ENCODE measurements around the gene ZSWIM3. TPM values are rescaled to one million over a fixed set of nuclear protein-coding genes. Genes with fewer than 3 reads are reported as not detected.

Gene ZSWIM3
- total RNA-seq, result 13.9 TPM

GRCh38 chr20:45857114-45857881 lies at the start of gene ZSWIM3, which contains the start of gene ACOT8:
Gene ZSWIM3 (plus strand): TSS chr20:45857614. CDS start chr20:45857826, 212 bp downstream.
Gene ACOT8 (minus strand): TSS chr20:45857392. CDS start chr20:45857315, 77 bp downstream.
- FAIRE-seq, result peak; percentile 54
- DNase-seq (ENCODE audit: low spot score in 2 of 2), result peak; percentile 86 to 97

GRCh38 chr20:45810191-45810970 lies 47.0 kb upstream of the ZSWIM3 start:
- FAIRE-seq, result no peak
- no peak for DNase-seq (ENCODE audit: low spot score in 2 of 2)

GRCh38 chr20:45812157-45813005 lies 45.0 kb upstream of the ZSWIM3 start, which contains the start of gene UBE2C:
Gene UBE2C (plus strand): TSS chr20:45812644. CDS start chr20:45812696, 52 bp downstream.
- FAIRE-seq (peak; percentile 97), DNase-seq (ENCODE audit: low spot score in 2 of 2) (peak; percentile 94 to 98)

- FAIRE-seq (no peak), DNase-seq (ENCODE audit: low spot score in 2 of 2) (no peak)
Measured at GRCh38 chr20:45813006-45813340, 44.4 kb upstream of the ZSWIM3 start.

- FAIRE-seq (no peak), DNase-seq (ENCODE audit: low spot score in 2 of 2) (no peak)
Measured at GRCh38 chr20:45813489-45813888, 43.9 kb upstream of the ZSWIM3 start.

GRCh38 chr20:45814314-45814713 lies 43.1 kb upstream of the ZSWIM3 start:
- no peak for DNase-seq (ENCODE audit: low spot score in 2 of 2)
- FAIRE-seq, result no peak

- no peak for DNase-seq (ENCODE audit: low spot score in 2 of 2)
- no peak for FAIRE-seq
Measured at GRCh38 chr20:45816951-45817350, 40.5 kb upstream of the ZSWIM3 start.

- no peak for DNase-seq (ENCODE audit: low spot score in 2 of 2)
- FAIRE-seq, result no peak
Measured at GRCh38 chr20:45817376-45818194, 39.8 kb upstream of the ZSWIM3 start.

GRCh38 chr20:45818239-45818638 lies 39.2 kb upstream of the ZSWIM3 start:
- FAIRE-seq, result no peak

GRCh38 chr20:45819466-45819865 lies 37.9 kb upstream of the ZSWIM3 start:
- FAIRE-seq (no peak), DNase-seq (ENCODE audit: low spot score in 2 of 2) (no peak)

More at GRCh38 chr20:45818239-45818638, 39.2 kb upstream of the ZSWIM3 start:
- no peak for DNase-seq (ENCODE audit: low spot score in 2 of 2)

- no peak for FAIRE-seq
Measured at GRCh38 chr20:45821947-45822346, 35.5 kb upstream of the ZSWIM3 start.

GRCh38 chr20:45822857-45823256 lies 34.6 kb upstream of the ZSWIM3 start:
- FAIRE-seq, result no peak
- DNase-seq (ENCODE audit: low spot score in 2 of 2), result no peak

More at GRCh38 chr20:45821947-45822346, 35.5 kb upstream of the ZSWIM3 start:
- no peak for DNase-seq (ENCODE audit: low spot score in 2 of 2)

GRCh38 chr20:45823949-45824835 lies 33.2 kb upstream of the ZSWIM3 start:
- FAIRE-seq (no peak), DNase-seq (ENCODE audit: low spot score in 2 of 2) (peak in 1 of 2 donors; percentile 59)

GRCh38 chr20:45826381-45827019 lies 30.9 kb upstream of the ZSWIM3 start:
- DNase-seq (ENCODE audit: low spot score in 2 of 2) (no peak), FAIRE-seq (no peak)

- DNase-seq (ENCODE audit: low spot score in 2 of 2), result no peak
- no peak for FAIRE-seq
Measured at GRCh38 chr20:45827030-45827652, 30.3 kb upstream of the ZSWIM3 start, which contains the start of gene TNNC2. Gene TNNC2 (minus strand): TSS chr20:45827312. CDS start chr20:45827248, 64 bp downstream.

GRCh38 chr20:45827712-45828111 lies 29.7 kb upstream of the ZSWIM3 start:
- FAIRE-seq (no peak), DNase-seq (ENCODE audit: low spot score in 2 of 2) (no peak)

GRCh38 chr20:45828589-45828988 lies 28.8 kb upstream of the ZSWIM3 start:
- no peak for DNase-seq (ENCODE audit: low spot score in 2 of 2)
- no peak for FAIRE-seq
